GM21723 (cell line): ENCODE results near the gene GRIA1.
A peak's percentile ranks its signal among the peaks of the same experiment; 100 is the strongest.

Experiments
- ATAC-seq: cut with Tn5 transposase; IDR thresholded peaks from one replicate; pipeline ENCODE4 v1.9.1; 2021; ENCODE audit warnings: mild to moderate bottlenecking, moderate library complexity; ENCODE audit not compliant: unreplicated experiment

The GRIA1 gene

GRCh38 chr5:153543959-153544470, 53.5 kb downstream of the GRIA1 start:
- no peak for ATAC-seq

DNA sequence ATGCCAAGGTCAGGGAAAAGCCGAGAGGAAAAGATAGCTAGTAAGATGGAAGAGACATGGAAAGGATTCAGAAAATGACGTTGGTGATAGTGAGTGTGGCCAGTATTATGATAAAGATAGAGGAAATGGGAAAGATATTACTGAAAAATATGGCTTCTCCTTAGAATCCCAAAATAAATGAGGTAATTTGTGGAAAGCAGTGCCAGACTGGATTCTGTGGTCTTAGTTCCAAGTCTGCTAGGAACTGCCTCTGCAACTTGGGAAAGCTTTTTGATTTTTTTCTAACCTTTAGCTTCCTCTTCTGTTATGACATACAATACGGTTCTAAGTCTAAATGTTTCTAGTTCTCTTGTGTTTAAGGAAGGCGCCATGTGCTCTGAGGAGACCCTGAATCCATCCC, 54.2 kb downstream of the GRIA1 start:
- no peak for ATAC-seq

- ATAC-seq, result no peak
Measured at GRCh38 chr5:153546566-153546965, 56.1 kb downstream of the GRIA1 start.

DNA sequence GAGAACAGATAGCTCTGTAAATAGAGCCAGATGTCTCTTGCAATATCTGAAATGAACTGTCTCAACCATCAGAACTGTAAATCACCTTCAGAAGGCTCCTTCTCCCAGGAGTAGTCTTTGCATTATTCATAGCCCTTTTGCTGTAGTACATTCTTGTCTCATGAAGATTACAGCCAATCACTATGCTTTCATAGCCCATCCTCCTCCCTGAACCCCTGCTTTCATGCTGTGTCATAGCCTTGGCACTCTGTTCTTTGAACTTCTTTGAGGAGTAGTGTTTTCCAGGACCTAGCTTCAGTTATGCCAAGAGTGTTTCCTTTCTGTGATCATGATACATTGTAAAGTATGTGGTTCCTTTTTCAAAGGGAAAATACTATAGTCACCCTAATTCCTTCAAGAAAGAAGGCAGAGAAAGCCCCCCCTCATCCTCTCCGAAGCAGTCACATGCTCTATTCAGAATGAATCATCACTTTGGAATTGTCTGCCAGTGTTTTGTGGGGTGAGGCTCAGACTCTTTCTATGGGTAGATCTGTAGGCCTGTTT, 61.1 kb downstream of the GRIA1 start:
- no peak for ATAC-seq

- ATAC-seq, result no peak
Measured at GRCh38 chr5:153552886-153553285, 62.4 kb downstream of the GRIA1 start.

DNA sequence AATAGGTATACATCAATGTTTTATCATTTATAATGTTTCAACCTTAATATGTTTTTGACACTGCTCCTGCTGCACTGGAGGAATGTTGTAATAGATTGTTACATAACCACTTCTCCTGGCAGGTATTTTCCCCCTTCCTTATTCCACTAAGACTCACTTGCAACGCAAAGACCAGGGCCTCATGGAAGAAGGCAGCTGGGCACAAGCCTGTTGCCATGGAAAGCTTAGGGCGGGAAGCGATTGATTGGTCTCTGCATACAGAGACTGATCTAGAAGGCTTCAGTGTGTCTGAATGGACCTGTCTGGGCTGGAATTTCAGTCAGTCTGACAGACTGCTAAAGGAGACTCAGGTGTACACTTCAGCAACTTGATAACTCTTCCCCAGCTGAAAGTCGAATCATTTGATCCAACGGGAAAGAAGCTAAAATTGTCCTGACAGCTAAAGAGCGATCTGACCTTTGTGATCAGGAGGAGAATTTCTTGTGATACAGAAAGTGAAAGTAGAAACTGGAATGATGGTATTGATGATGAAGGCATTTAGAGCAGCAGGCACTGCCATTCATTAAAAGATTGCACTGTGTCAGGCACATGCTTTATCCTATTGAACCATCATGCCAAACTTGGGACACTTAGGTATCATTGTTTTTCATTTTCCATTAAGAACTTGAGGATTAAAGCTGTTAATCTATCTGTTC, 65.1 kb downstream of the GRIA1 start:
- no peak for ATAC-seq

DNA sequence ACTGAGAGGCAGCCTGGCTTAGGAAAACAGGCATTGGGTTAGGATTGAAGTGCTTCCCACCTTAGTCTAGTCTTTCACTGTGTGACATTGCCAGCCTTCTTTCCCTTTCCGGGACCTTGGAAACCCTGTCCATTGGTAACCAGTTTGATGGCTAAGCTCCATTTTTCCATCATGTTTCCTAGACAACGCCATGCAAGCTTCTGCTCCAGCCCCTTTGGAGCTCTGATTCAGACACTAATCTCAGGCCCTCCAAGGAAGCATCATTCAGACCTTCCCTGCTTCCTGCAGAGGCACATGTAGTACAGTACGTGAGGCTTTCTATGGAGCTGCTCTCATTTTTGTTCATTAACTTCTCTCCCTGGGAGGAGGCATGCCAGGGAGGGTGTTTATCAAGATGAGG, 68.5 kb downstream of the GRIA1 start:
- ATAC-seq, result no peak

- no peak for ATAC-seq
Measured at GRCh38 chr5:153559926-153560325, 69.5 kb downstream of the GRIA1 start.

DNA sequence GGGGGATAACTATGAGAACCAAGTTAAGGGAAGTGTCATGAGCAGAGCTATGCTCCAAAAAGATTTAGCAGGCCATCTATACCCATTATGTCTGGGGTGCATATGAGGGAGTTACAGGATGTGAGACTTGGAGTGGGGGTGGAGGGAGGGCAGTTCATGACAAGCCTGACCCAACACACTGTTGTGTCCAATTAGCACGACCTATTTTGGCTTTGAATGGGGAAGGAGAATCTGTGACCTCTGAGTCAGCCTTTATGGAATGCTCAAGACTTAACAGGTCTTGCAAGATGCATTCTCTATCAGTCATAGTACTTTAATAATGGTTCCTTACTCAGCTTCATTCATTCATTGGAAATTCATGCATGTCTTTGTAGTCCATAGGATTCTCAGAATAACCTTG, 71.7 kb downstream of the GRIA1 start:
- ATAC-seq, result no peak

GRCh38 chr5:153565822-153566221, 75.4 kb downstream of the GRIA1 start:
- no peak for ATAC-seq

DNA sequence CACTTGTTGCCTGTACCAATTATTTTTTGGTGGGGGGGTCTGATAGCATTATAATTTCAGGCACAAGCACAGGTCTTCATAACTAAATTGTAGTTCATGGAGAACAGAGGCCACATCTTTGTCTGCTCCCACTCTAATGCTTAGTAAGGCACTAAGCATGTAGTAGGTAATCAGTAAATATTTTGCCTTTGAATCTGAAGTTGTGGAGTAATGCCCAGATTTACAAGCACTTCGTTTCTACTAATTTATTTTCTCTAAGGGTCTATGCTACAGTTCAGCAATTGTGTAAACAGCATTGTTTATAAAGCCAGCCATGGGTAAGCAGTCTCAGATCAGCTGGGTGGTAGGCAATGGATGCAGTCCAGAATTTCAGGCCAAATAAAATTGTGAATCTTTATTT, 78.6 kb downstream of the GRIA1 start:
- no peak for ATAC-seq

DNA sequence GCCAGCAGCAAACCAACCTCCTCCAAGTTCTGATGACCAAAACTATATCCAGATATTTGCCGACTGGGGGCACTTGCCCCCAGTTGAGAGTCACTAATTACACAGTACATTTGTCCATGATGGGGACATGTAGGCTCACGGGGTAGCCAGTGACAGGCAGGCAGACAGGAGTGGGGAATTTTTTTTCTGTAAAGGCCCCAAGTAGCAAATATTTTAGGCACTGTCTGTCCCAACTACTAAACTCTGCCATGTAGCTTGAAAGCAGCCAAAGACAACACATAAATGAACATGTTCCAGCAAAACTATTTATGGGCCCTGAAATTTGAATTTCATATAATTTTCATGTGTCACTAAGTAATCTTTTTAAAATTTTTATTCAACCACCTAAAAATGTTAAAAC, 80.7 kb downstream of the GRIA1 start:
- no peak for ATAC-seq

- no peak for ATAC-seq
Measured at GRCh38 chr5:153572411-153573145, 82.1 kb downstream of the GRIA1 start.

DNA sequence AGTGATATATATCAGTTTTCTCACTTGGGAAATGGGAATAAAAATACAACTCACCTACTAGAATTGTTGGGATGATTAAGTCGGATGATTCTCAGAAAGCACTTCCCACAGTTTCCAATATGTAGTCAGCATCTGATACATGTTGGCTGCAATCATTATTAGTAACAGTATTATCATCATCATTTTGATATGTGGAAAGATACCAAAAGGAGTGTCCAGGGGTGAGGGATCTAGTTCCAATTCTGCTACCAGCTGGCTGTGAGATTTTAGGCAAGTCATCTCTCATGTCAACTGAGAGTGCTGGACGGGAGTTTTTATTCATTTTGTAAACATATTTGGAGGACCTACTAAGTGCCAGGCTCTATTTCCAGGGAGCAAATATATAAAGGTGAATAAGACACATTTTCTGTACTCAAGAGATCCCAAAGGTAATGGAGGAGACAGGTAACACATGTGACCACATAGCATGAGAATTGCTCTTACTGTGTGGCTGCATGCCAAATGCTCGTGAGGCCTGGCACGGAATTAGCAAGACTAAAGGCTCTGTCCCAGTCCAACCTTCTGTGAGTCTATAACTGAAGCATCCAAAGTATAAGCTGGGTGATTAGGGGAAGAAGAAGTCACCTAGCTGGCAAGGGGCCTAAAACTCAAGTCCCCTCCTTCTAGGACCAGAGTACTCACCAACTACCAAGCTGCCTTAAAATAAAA, 83.0 kb downstream of the GRIA1 start:
- no peak for ATAC-seq

DNA sequence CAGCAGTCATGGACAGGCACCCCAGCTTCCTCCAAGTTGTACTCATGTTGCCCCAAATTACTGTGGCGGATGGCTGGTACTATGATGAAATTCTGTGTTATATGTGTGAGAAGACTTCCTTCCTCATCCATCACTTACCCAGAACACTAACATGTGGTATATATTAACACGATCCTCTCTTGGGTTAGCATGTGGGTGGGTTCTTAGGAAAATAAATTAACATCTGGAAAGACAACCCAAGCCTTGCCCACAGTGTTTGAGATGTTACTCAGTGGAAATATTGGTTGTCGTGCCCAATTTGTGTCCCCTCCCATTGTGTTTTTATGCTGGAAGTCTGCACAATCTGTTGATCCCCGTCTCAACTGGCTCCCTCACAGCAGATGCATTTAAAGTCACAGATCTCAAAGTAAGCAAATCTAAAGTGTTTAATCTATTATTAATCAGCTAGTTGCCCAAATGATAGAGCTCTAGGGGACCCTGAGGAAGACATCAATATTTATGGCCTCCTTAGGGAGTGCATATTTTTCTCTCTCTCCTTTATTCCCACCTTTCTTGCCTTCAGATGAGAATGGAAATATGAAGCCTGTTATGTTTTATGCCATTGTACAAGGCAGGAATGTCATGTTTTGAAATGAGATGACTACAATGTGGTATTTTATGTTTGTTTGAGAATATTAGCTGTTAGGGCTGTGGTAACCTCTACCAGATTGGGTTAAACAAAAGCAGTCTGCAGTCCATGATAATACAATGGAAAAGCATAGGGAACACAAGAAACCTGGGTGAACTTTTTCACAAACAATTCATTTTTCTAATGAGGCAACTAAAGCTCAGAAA, 93.9 kb downstream of the GRIA1 start:
- ATAC-seq, result no peak

GRCh38 chr5:153584960-153585359, 94.5 kb downstream of the GRIA1 start:
- ATAC-seq, result no peak

GRCh38 chr5:153585622-153586277, 95.3 kb downstream of the GRIA1 start:
- no peak for ATAC-seq

GRCh38 chr5:153592081-153592480, 101.6 kb downstream of the GRIA1 start:
- ATAC-seq, result no peak

DNA sequence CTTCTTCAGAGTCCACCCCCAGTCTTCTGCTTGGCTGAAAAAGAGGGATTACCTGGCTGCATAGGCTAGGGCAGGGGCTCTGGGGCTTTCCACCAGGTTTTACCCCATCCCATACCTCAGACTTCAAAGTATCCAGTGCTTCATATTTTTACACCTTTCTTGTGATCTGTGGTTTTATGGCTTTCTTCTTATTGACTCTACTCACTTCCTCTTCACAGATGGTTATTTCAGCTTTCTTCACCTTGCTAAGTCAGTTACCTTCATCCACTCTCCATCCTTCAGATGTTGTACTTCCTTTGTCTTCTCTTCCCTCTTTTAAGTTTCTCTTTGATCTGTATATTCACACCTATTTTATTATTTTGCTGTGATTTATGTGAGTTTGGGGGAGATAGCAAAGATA, 104.3 kb downstream of the GRIA1 start:
- ATAC-seq, result no peak

DNA sequence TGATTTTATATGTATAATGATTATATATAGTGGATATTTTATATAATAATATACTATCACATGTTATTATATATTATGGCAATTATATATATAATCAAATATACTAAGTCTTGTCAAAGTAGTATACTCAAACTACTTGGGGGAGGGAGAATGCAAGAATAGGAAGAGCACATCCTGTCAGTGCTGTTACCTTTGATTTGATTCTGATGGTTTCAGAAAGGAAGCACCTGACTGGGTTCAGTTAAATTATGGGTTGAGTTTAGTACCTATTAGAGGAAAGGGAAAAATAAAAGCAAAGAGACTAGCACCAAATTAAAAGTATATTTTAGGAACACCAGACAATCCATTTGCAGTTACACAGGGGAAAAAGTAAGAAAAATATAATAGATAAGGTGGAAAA, 107.6 kb downstream of the GRIA1 start:
- peak; percentile 55 for ATAC-seq
